ENCODE measurements around the gene TRMT44.

TRMT44 gene

GRCh38 chr4:8514391-8514790 lies 73.8 kb downstream of the TRMT44 start:
- DNase-seq (ENCODE audit: low spot score) = no peak

GRCh38 chr4:8515316-8516060 lies 74.9 kb downstream of the TRMT44 start:
- no peak for DNase-seq (ENCODE audit: low spot score)

- DNase-seq (ENCODE audit: low spot score) = no peak
Observed at GRCh38 chr4:8516061-8516573, 75.5 kb downstream of the TRMT44 start.

- DNase-seq (ENCODE audit: low spot score) = no peak
Observed at GRCh38 chr4:8516996-8517550, 76.5 kb downstream of the TRMT44 start.

- DNase-seq (ENCODE audit: low spot score) = no peak
Observed at GRCh38 chr4:8517946-8518345, 77.4 kb downstream of the TRMT44 start.

GRCh38 chr4:8522160-8523120 lies 81.9 kb downstream of the TRMT44 start:
- no peak for DNase-seq (ENCODE audit: low spot score)

- DNase-seq (ENCODE audit: low spot score) = no peak
Observed at GRCh38 chr4:8523175-8523574, 82.6 kb downstream of the TRMT44 start.

GRCh38 chr4:8523766-8524165 lies 83.2 kb downstream of the TRMT44 start:
- no peak for DNase-seq (ENCODE audit: low spot score)

GRCh38 chr4:8524595-8525382 lies 84.2 kb downstream of the TRMT44 start:
- no peak for DNase-seq (ENCODE audit: low spot score)

GRCh38 chr4:8525383-8526120 lies 85.0 kb downstream of the TRMT44 start:
- no peak for DNase-seq (ENCODE audit: low spot score)

Data from cerebellar cortex (tissue), 1 donor.